MM.1S (cell line): ENCODE results near the gene VTA1.
"Not testable (repeated sequence)": the region's sequence is repeated elsewhere in the genome, so short reads cannot be mapped to it uniquely, and the experiment has no call there.

Experiments
- CTCF ChIP-seq: fragments of 300-600 bp; sonication (generic); IDR thresholded peaks from 2 replicates; pipeline ENCODE4 v1.5.1; 2016; ENCODE audit warnings: antibody characterized with exemption, low read length, mixed read lengths
- EZH2 ChIP-seq: fragments of 300-600 bp; sonication (generic); optimal IDR thresholded peaks from 2 replicates; pipeline ENCODE3; 2017; ENCODE audit warnings: low read depth, mild to moderate bottlenecking, antibody characterized with exemption, low read length, mixed read lengths

GRCh38 chr6:142188341-142188740 lies 41.3 kb downstream of the VTA1 start:
- TF ChIP-seq CTCF, EZH2: not testable (repeated sequence)
